HG03196 (cell line): ENCODE measurements around the gene OVAAL.

ENCODE experiments used
- ATAC-seq: cut with Tn5 transposase; IDR thresholded peaks from one replicate; pipeline ENCODE4 v1.9.1; 2021; ENCODE audit not compliant: unreplicated experiment

The OVAAL gene

GRCh38 chr1:180568184-180568583 lies 9.4 kb downstream of the OVAAL start:
- no peak for ATAC-seq

GRCh38 chr1:180571060-180571831 lies 12.5 kb downstream of the OVAAL start:
- ATAC-seq = no peak

- ATAC-seq = no peak
These were observed 13.3 kb downstream of the OVAAL start for GRCh38 chr1:180571832-180572636.

- no peak for ATAC-seq
These were observed 14.0 kb downstream of the OVAAL start for GRCh38 chr1:180572760-180573159.

- no peak for ATAC-seq
These were observed 15.4 kb downstream of the OVAAL start for GRCh38 chr1:180574031-180574713.

GRCh38 chr1:180577361-180577760 lies 18.6 kb downstream of the OVAAL start:
- no peak for ATAC-seq

- ATAC-seq = no peak
These were observed 21.3 kb downstream of the OVAAL start for GRCh38 chr1:180579961-180580611.

- no peak for ATAC-seq
These were observed 22.9 kb downstream of the OVAAL start for GRCh38 chr1:180581635-180582039.

GRCh38 chr1:180584869-180585268 lies 26.1 kb downstream of the OVAAL start:
- ATAC-seq = no peak

- ATAC-seq = no peak
These were observed 27.2 kb downstream of the OVAAL start for GRCh38 chr1:180585994-180586359.

GRCh38 chr1:180586671-180587155 lies 27.9 kb downstream of the OVAAL start:
- ATAC-seq = no peak

GRCh38 chr1:180588121-180588520 lies 29.4 kb downstream of the OVAAL start:
- ATAC-seq = no peak

- ATAC-seq = no peak
These were observed 32.1 kb downstream of the OVAAL start for GRCh38 chr1:180590889-180591288.

GRCh38 chr1:180593382-180593781 lies 34.6 kb downstream of the OVAAL start:
- no peak for ATAC-seq

- ATAC-seq = no peak
These were observed 36.0 kb downstream of the OVAAL start for GRCh38 chr1:180594723-180595122.

- no peak for ATAC-seq
These were observed 37.2 kb downstream of the OVAAL start for GRCh38 chr1:180595966-180596365.

GRCh38 chr1:180597520-180597919 lies 38.8 kb downstream of the OVAAL start:
- ATAC-seq = no peak

GRCh38 chr1:180598333-180598974 lies 39.7 kb downstream of the OVAAL start:
- no peak for ATAC-seq

- ATAC-seq = no peak
These were observed 41.6 kb downstream of the OVAAL start for GRCh38 chr1:180600343-180600742.

- ATAC-seq = no peak
These were observed 42.7 kb downstream of the OVAAL start for GRCh38 chr1:180601512-180601911.
